H1 (cell line): Measurements from ENCODE around the gene CRYBG1.

Experiments
- GABPA ChIP-seq: IDR thresholded peaks from 2 replicates; pipeline ENCODE4 v1.6.1; 2011; ENCODE audit warnings: mild to moderate bottlenecking, low read length, moderate library complexity, borderline replicate concordance; ENCODE audit not compliant: insufficient read depth
- POLR2A ChIP-seq, 2 experiments: IDR thresholded peaks; 1 replicate in 1 of 2; 2 replicates in 1 of 2; pipeline ENCODE4 v1.6.1; 2011; ENCODE audit warnings: low read depth in 2 of 2, low read length in 2 of 2, mild to moderate bottlenecking in 2 of 2; ENCODE audit errors: control extremely low read depth in 1 of 2

- TF ChIP-seq GABPA: no peak
- no peak for TF ChIP-seq POLR2A (IDR thresholded peaks at IDR 0.05; ENCODE audit: control extremely low read depth in 1 of 2, low read depth in 2 of 2, low read length in 2 of 2)
These were observed 151.0 kb downstream of the CRYBG1 start for GRCh38 chr6:106511288-106512047.
